Stimulated activated CD4-positive, alpha-beta T cell treated with anti-CD3 and anti-CD28 coated beads, Interleukin-15, amount 100 ng/mL, for 1 hour (primary cell): ENCODE results near the gene SLC9A5.

Experiments
- DNase-seq, 2 donors: peaks; one replicate each; pipeline ENCODE4 v3.0.0-alpha.2; 2020; ENCODE audit warnings: low read depth in 1 of 2, low spot score in 1 of 2

The SLC9A5 gene

GRCh38 chr16:67257486-67258160, 8.8 kb downstream of the SLC9A5 start:
- no peak for DNase-seq

GRCh38 chr16:67258161-67258835, 9.5 kb downstream of the SLC9A5 start:
- no peak for DNase-seq

GRCh38 chr16:67259705-67260104, 10.9 kb downstream of the SLC9A5 start:
- DNase-seq: no peak

GRCh38 chr16:67260426-67261063, 11.8 kb downstream of the SLC9A5 start:
- DNase-seq: no peak

- no peak for DNase-seq
Measured at GRCh38 chr16:67263201-67263600, 14.4 kb downstream of the SLC9A5 start.

- no peak for DNase-seq
Measured at GRCh38 chr16:67264277-67264676, 15.5 kb downstream of the SLC9A5 start.

- DNase-seq: no peak
Measured at GRCh38 chr16:67264866-67265265, 16.1 kb downstream of the SLC9A5 start.

GRCh38 chr16:67265834-67266233, 17.1 kb downstream of the SLC9A5 start:
- DNase-seq: no peak

GRCh38 chr16:67268136-67268579, 19.4 kb downstream of the SLC9A5 start:
- no peak for DNase-seq

GRCh38 chr16:67269766-67270165, 21.0 kb downstream of the SLC9A5 start:
- no peak for DNase-seq

GRCh38 chr16:67270931-67271338, 22.2 kb downstream of the SLC9A5 start:
- DNase-seq: no peak

- no peak for DNase-seq
Measured at GRCh38 chr16:67271446-67271845, 22.7 kb downstream of the SLC9A5 start.

GRCh38 chr16:67275321-67275720, 26.5 kb downstream of the SLC9A5 start:
- DNase-seq: no peak

- no peak for DNase-seq
Measured at GRCh38 chr16:67277294-67277998, 28.7 kb downstream of the SLC9A5 start.

- no peak for DNase-seq
Measured at GRCh38 chr16:67277999-67278772, 29.4 kb downstream of the SLC9A5 start.

- DNase-seq: no peak
Measured at GRCh38 chr16:67278773-67279295, 30.1 kb downstream of the SLC9A5 start.

- DNase-seq: peak; percentile 69 to 77
Measured at GRCh38 chr16:67279296-67280089, 30.7 kb downstream of the SLC9A5 start, which contains the start of gene PLEKHG4. TSS of gene PLEKHG4 (plus strand) at chr16:67279532. CDS start at chr16:67280045, 513 bp downstream.

GRCh38 chr16:67280090-67281015, 31.6 kb downstream of the SLC9A5 start:
- DNase-seq: no peak
